Measurements from ENCODE around the gene ADARB2.

ADARB2 gene

DNA sequence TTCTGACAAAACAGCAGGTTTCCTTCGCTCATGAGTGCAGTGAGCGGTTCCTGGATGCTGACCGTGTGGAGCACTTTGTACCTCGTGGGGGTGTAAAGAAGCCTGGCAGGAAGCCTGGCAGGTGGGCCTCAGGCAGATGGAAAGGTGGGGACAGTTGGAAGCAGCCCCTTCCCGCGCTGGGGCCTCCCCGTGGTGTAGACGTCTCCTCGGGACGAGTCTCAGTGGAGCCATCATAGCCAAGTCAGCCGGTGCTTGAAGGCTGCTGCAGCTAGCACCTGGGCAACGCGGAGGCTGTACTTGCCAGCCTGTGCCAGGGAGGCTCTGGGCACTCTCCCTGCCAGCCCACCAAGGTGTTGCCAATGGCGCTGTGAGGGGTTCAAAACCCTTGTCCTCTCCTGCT, 526.7 kb downstream of the ADARB2 start:
- no peak for DNase-seq

DNA sequence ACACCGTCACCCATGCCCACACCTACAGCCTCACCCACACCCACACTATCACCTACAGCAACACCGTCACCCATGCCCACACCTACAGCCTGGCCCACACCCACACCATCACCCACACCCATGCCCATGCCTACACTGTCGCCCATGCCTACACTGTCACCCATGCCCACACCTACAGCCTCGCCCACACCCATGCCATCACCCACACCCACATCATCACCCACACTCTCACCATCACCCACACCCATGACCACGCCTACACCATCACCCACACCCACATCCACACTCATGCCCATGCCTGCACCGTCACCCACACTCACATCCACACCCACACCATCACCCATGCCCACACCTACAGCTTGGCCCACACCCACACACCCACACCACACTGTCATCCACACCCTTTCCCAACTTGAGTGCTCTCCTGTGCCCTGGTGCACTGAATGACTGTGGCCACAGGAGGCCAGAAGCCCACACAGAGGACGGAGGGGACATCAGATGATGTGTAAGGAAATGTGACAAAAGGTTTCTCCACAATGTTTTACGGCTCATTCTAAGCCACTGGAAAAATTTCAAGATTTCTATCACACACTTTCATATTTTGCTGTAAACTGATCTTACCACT, 527.9 kb downstream of the ADARB2 start:
- no peak for DNase-seq

DNA sequence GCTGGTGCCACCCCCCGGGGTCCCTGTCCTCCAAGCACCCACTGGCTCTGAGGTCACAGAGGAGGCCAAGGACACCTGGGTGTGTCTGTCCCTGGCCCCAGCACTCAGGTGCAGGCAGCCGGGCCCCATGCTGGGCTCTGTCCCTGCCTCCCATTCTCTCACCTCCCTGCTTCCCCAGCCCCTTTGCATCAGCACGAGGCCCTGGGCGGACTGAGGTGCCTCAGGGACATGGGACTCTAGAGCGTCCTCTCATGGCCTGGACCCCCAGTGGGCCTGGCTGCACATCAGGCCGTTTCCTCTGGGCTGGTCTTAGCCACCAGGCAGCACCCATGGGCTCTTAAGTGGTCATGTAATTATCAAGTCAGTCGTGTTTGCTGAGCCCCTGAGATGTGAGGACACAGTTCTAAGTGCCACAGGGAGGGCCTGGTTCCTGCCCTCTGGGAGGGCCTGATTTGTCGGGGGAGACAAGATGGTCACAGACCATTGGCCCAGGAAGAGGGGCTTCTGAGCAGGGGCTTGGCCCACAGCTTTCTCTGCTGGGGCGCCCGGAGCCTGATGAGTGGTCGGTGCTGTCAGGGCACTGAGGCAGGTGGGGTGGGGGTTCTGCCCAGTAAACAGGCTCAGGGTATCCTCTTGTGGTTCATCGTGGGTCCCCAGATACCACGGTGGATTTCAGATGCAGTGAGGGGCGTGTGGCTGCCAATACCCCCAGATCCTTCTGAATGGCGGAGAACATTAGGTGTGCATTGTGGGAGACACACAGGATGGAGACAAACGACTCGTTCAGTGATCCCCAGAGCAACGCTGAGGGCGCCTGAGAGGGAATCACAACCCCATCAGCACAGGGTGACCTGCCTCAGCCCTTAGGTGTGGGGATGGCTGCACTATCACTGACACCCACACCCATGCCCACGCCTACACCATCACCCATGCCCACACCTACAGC, 528.7 kb downstream of the ADARB2 start:
- DNase-seq = no peak

DNA sequence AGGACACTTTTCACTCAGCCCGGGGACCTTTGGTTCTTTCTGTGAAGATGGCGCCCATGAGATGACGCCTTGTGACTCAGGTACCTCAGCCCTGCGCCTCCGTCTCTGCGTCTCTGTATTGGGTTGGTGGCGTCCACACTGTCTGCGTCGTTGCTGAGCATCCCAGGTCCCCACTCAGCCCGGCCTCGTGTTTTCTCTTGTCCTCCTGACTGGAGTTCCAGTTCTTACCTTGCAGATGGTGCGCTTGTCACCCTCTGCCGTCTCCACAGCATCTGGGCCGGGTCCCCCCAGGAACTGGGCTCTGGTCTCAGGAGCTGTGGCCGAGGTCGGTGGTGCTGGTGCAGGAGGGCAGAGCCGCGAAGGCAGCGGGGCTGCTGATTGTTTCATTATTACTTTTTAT, 530.7 kb downstream of the ADARB2 start:
- DNase-seq = no peak

DNA sequence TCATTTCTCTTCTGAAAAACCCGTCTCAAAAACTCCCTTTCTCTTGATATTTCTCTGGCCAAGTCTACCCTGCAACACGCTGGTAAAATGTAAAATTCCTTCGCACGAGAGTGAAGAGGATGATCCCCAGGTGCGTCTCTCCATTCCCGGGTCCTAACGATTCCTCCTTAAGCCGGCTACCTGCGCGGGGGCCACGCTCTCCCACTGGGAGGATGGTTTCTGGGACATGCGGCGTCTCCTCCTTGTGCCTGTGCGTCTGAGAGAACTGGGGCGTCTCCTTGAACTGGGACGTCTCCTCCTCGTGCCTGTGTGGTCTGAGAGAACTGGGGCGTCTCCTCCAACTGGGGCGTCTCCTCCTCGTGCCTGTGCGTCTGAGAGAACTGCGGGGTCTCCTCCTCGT, 531.2 kb downstream of the ADARB2 start:
- no peak for DNase-seq

DNA sequence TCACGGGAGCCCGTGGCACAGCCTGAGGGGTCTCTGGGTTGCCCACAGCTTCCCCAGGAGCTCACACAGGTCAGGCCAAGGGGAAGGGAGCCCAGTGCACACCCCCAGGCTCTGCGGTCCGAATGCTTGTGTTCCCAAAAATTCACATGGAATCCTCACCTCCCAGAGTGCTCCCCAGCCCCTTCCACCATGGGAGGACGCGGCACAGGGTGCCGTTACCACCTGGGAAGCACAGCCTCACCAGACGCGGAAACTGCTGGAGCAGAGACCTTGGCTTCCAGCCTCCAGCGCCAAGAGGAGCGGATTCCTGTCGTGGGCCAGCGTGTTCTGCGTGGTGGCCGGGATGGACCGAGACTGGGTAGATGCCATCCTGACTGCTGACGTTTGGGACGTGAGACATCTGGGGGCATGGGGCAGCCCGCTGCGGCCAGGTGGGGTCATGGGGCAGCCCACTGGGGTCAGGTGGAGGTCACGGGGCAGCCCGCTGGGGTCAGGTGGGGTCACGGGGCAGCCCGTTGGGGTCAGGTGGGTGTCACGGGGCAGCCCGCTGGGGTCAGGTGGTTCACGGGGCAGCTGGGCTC, 531.8 kb downstream of the ADARB2 start:
- no peak for DNase-seq

DNA sequence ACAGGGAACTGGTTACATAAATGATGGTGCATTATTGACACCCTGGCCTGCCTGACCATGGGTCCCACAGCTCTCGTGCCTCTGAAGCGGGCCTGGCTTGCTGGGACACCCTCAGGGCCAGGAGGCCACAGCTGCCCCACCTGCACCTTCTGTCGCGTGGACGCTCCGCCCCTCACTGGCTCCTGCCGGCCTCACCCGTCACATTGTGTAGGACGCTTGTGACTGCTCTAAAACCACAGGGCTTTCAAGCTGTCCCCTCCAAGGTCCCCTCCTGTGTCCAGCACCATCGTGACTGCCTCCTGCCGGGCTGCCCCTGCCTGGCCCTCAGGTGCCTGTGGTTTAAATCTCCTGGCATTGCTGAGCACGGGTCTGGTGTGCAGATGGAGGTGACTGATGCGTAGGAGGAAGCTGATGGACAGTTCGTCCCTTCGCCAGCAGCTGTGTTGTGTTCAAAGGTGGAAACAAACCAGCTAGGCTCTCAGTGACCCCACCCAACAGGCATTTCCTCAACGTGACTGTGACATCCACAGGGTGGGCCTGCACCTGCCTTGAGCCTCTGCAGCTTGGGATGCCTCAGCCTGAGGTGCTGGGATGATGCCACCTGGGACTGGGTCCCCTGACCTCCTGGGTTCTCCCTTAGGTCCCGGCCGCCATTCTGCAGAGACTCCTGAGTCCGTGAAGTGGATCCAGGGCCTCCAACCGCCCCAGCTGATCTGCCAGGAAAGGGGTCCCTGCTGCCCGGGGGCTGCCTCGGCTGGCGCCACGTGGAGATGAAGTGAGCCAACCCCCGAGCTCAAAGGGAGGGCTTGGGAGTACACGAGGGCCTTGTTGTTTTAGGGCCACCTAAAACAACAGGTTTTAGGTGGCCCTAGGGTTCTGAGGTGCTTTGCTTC, 532.6 kb downstream of the ADARB2 start:
- DNase-seq = no peak

DNA sequence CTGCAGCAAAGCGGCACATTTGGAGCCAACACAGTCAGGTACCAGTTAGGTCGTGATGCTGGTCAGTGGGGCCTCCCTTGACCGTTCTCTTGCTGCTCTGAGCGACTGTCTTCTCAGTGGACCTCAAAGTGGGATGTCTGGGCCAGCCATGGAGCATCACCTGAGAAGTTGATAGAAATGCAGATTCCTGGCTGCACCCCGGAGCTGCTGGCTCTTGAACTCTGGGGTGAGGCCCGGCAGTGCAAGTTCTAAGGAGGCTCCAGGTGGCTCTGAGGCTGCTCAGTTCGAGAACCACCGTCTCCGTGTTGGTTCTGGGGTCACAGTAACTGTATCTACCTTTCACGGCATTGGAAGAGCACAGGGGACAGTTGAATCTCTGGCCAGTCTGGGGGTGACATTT, 533.6 kb downstream of the ADARB2 start:
- no peak for DNase-seq

DNA sequence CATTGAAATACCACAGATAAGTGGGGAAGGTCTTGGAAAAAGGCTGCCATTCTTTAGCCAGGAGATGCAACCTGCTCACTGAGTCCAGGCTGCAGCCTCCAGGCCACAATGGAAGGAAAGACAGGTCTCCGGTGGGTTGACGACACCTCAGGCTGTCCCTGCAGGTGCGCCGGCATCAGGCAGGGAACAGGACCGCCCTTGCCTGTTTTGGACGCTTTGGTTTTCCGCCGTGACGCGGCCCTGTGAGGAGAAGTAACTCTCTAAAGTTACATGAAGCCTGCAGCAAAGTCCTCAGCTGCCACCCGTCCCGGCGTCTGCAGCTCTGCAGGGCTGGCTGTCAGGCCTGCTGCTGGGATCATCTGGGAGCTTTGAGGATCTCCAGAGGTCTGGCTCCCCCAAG, 534.1 kb downstream of the ADARB2 start:
- DNase-seq = no peak

DNA sequence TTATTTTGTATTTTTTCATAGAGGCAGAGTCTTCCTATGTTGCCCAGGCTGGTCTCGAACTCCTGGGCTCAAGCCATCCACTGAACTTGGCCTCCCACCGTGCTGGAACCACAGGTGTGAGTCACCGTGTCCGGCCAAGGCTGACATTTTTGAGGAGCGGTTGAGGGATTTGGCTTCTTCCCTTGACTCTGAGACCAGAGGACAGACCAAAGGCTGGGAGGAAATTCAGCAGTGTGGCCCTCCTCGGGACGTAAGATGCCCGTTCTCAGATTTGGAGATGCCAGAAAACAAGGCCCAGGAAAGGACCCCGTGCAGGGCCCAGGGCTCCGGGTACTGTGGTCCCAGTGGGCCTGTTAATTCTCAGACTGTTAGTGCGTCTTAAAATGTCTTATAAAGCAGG, 535.0 kb downstream of the ADARB2 start:
- no peak for DNase-seq

DNA sequence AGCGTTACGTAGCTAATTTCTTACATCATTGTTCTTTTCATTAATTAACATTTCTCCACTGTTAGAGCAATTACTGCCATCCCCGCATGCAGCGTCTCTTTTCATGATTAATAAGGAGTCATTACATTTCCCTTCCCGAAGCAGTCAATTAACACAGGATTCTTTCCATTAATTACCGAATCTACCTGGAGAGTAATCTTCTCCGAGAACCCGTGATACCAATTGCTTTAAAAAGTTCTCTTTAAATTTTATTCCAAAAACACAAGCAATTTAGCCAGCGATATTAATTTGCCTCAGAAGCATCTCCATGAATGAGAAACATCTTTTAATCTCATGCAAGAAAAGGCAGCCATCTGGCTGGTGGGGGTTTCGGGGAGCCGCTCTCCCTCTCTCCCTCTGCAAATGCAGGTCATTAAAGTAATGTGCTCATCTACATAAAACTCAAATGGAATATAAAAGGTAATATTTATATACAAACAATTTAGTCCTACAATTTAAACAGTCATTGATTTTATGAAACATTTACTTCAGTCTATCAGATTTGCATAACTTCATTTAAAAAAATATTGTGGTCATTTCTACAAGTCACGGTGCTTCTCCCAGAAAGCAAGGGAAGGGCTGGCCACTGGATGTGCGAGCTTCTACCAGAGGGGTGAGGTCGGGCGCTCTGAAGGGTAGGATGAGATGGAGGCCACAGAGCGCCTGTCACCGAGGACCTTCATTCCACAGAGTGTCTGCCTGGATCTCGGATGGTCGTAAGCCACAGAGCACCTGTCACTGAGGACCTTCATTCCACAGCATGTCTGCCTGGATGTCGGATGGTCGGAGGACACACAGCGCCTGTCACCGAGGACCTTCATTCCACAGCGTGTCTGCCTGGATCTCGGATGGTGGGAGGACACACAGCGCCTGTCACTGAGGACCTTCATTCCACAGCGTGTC, 536.2 kb downstream of the ADARB2 start:
- DNase-seq = no peak

DNA sequence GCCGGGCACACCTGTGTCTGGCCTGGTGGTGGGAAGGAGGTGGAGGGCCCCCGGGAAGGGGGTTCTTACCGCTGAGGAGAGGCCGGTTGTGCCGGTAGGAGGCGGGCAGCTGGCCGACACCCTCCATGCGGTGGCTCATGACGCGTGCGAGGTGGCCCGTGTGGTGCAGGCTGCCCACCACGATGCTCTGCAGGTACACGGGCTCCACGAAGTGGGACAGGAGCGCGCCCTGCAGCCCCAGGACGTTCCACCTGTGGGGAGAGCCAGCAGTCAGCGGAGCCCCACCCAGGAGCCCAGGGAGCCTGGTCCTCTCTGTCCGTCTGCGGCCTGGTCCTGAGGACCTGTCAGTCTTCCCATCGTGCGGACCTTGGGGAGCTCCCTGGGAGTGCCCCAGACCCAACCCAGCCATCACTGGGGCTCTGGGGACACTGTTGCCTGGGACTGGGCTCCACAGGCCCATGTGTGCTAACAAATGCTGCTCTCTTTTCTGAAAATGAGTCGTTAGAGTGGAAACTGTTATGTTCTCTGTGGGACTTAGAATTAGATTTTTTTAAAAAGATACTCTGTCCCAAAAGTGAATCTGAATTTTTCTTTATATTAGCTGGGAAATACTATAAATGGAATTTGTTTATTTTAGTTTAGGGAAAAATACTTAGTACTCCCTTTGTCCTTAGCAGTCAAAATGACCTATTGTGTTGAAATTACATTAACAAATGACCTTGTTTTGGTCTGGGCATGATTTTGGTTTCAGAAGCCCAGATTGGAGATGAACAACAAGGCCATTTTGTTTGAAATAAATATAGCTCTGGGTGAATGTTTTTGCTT, 537.2 kb downstream of the ADARB2 start:
- no peak for DNase-seq

DNA sequence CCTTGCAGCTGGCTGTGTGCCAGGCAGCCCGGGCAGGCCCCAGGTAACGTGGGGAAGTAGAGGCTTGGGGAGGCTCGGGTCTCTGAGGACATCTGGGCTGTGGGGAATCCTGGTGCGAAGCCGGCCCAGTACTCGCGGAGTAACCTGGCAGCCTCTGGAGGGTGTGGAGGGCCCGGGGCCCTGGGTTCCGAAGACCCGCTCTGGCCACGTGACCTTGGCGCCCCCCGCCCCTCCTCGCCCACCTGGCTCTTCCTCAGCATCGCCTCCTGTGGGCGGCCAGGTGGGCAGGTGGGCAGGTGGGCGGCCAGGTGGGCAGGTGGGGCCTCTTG, 538.0 kb downstream of the ADARB2 start:
- no peak for DNase-seq

DNA sequence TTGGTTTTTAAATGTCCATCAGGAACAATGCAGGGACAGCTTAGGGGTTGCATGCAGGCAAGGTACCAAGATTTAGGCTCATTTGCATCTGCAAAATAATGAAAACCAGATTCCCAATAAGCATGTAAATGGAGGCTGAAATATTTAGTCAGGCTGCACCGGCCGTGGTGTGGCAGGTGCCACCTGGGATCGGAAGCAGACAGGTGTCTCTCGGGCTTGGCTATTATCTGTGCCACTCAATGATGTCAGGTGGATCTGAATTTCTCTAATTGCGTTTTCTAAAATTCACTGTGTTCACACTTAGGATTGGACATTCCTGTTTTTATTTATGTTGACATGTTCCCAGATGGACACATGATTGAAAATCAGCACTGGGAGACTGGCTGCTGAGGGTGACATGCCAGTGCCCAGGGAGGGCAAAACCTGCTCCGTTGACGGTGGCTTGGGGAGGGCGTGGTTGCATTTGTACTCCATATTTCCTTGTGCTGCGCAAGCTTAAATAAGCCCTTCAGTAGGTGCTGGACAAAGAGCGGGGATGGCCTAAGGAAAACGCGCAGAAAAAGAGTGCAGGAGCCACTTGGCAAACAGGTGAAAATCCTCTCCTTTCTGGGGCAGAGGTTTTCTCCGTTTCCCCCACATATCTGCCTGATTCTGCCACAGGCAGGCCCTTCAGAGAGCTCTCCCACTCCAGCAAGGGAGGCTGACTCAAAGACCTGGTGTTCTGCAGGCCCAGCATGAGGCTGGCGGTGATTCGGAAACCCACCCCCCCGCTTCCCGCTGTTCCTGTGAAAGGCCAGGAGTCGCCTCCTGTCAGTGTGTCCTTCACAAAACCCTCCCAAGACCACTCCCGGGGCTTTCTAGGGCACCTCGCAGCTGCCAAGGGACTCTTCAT, 538.6 kb downstream of the ADARB2 start:
- DNase-seq = no peak

DNA sequence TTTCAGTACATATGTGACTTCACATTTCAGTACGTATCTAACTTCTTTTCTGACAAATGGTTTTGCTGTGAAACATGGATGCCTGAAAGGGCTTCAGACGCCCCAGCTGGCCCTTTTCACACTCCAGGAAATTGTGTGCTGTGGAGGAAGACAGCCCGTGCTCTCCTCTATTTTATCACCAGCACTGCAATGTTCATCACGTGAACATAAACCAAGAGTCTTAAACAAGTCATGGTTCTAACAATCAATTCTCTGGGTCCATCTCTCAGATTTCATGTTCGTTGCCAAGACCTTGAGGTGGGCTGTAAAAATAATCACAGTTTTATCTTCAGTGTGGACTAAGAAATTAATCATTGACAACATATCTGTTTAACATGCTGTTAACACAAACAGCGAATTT, 539.9 kb downstream of the ADARB2 start:
- DNase-seq = no peak

DNA sequence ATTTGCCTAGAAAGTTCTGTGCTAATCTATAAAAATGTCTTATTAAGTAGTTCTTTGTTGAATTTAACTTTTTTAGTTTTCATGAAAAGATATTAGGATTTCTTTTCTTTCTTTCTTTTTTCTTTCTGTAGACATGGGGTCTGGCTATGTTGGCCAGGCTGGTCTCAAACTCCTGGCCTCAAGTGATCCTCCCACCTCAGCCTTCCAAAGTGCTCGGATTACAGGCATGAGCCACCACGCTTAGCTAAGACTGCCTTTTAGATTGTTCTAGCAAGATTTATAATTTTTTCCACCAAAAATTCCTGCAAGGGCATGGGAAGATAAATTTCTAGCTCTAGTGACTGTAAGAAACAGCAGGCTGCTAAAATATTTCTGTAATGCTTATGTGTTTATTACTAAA, 540.7 kb downstream of the ADARB2 start:
- DNase-seq = no peak

DNA sequence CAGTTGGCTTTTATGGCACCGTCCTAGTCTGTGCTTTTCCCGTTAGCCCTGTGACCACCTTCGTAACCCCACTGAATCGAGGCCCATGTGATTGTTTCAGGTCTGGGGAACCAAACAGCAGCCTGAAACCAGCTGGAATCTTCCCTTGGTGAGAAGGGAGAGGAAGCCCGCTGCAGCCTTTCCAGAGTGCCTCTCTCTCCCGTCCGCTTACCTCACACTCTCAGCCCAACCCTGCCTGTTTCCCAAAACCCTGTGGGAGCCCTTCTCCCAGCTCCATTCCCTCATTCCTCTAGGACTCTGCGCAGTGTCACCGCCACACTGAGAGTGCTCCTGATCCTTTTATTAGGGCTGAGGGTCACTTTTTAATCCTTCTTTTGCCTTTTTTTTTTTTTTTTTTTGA, 541.5 kb downstream of the ADARB2 start:
- no peak for DNase-seq

DNA sequence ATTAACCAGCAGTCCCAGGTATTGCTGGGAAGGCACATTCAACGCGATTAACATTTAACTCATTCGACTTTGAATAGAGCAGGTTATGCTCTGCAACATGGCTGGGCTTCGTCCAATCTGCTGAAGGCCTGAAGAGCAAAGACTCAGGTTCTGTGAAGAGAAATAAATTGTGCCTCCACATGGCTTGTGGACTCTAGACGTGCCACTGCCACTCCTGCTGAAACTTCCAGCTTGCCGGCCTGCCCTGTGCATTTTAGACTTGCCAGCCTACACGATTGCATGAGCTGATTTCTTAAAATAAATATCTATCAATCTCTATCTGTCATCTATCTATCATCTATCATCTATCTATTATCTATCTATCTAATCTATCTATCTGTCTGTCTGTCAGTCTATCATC, 543.2 kb downstream of the ADARB2 start:
- DNase-seq = no peak

DNA sequence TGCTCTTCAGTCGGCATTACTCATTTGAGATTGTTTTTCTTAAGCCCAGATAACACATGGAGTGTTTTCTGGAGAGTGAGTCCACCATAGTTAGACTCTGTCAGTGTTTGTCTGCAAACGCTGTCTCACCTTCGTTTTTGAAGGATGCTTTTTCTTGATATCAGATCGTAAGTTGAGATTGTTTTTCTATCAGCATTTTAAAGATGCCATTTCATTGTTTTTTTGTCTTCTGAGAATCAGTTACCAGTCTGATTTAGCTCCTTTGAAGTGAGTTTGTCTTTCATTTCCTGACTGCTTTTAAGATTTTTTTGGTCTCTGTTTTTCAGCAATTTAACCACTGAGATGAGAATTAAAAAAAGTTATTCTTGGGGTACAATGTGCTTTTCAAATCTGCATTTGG, 543.8 kb downstream of the ADARB2 start:
- no peak for DNase-seq

DNA sequence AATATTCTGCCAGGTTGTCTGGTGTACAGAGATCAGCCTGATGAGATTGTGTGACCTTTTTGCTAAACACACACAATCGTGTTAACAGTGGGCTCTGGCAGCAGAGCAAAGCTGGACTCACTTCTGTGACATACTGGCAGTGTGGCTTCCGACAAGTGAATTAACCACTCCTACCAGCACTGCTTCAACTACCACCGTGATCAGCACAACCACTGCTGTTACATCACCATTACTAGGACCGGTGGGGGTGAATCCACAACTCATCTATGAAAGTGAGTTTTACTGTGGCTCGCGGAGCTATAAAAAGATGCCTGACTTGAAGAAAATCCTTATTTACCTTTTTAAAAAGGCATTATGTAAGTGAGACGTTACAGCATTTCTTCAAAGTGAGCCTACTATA, 545.6 kb downstream of the ADARB2 start:
- no peak for DNase-seq
